ENCODE results near the gene NLGN1. TPM values are rescaled to one million over a fixed set of nuclear protein-coding genes. Genes with fewer than 3 reads are reported as not detected.

NLGN1 gene
- total RNA-seq, 1 experiment from 2014 or later, result 0.72 TPM

DNA sequence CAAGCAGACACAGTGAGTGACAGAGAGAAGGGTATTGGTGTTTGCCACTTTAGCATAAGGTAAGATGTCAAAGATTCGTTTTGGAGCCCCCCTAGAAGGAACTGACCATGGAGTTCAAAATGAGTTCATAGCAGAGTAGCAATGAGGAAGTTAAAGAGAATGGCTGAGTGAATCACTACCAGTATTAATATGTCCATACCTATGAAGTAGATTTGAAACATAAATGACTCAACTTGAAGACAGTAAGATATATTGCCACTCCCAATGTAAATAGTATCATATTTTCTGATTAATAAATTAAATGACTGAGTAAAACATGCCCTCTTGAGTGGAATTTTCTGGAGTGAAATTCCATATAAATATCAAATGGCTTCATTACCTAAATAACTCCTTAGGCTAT lies 675.1 kb downstream of the NLGN1 start:
- no peak for DNase-seq (ENCODE audit: low spot score)

DNA sequence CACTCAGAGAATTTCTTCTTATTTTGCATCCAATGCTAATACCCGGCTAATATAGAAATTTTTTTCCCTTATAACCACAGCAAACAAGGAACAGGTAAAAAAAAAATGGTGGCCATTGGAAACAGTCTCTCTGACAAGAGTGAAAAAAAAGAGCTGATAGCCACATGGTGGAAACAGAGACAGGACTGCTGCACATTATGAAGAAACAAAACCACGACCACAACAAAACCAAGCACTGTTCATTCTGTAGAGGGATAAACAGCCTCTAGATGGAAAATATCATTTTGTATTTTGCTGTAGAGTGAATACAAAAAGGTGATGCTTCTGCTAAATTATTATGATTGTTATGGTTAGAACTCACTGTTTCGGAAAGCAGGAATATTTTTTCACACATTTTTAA lies 686.2 kb downstream of the NLGN1 start:
- DNase-seq (ENCODE audit: low spot score), result no peak

GRCh38 chr3:174089592-174089991 lies 692.0 kb downstream of the NLGN1 start:
- DNase-seq (ENCODE audit: low spot score), result no peak

DNA sequence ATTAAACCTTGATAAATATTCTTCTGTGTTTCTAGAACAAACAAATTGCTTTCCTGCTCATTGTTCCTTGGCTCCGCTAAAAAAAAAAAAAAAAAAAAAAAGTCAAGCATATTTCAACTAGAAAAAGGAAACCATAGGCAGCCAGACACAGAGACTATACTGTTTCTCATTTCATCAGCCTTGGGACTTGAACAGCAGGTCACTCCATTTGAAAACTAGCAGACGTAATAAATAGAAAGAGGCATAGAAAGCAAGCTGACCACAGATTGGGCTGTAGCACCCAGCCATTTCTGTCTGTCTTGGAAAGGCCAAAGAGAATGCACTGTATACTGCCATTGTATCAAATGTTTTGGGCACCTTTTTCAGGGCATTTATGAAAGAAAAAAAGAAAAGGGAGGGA lies 697.1 kb downstream of the NLGN1 start:
- DNase-seq (ENCODE audit: low spot score), result no peak

- DNase-seq (ENCODE audit: low spot score), result peak; percentile 53
Observed at GRCh38 chr3:174097686-174098085, 700.1 kb downstream of the NLGN1 start.

DNA sequence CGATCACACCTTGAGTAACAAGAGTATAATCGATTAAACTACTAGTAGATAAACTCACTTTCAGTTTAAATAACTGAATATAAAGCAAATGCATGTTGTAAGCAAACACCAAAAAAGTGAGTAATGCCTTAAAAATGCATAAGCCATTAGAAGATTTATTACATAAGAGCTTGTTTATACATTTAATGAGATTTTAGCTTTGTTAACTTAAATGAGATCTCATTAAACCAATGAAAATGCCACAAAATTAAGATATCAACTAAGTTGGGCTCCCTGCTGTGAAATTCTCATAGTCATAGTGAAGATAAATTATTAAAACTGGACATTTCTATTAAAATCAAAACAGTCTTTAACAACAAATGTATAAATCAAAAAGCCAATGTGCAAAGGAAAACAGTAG lies 701.2 kb downstream of the NLGN1 start:
- peak; percentile 29 for DNase-seq (ENCODE audit: low spot score)

- no peak for DNase-seq (ENCODE audit: low spot score)
Observed at GRCh38 chr3:174099724-174100123, 702.2 kb downstream of the NLGN1 start.

DNA sequence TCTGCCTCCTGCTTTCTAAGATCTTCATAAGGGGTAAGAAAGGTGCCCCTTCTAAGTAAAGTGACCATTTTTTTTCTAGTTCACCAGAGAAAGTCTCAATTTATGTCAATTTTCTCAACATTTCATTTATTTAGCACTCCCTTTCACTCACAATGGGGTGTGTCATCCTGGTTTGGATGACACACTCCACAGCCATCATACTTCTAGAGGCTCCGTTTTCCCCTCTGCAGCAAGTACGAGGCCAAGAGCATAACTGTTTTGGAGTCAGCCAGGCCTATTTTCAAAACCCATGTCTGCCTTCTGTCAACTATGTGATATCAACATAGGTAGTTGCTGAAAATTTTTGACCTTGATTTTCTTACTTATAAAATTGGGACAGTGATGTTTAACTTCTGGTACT lies 703.2 kb downstream of the NLGN1 start:
- no peak for DNase-seq (ENCODE audit: low spot score)

DNA sequence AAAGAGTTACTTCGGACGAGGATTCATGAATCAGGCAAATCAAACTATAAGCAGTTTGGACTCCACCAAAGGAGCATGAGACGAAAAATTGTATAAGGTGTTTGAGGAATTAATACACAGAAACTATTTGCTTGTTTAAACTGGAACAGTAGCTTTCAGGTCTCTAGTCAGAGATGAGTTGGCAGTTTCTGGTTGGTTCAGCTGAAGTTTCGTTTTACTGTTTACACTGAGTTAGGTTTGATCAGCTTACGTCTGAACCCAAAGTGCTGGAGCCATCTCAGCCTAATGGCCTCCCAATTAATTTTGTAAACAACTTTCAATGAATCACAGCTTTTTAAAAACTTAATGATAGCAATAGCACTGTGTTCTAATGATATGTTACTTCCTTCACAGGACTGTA lies 703.7 kb downstream of the NLGN1 start:
- peak; percentile 52 for DNase-seq (ENCODE audit: low spot score)

DNA sequence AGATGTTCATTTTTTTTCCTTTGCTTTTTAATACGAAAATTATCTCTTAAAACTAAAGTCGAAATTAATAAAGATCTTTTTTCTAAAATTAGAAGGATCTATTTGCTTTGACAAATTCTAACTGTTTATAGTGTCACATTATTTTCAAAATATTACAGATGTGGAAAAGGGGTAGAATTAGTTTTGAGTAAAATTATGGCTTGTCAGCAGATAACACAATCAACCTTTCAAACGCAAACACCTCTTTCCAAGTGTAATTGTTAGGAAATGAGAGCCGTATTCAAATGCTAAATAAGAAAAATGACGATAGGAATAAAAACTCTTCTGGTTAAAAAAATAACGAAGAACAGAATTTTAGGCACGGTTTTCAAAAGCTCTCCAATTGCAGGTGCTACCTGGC lies 704.7 kb downstream of the NLGN1 start:
- no peak for DNase-seq (ENCODE audit: low spot score)

DNA sequence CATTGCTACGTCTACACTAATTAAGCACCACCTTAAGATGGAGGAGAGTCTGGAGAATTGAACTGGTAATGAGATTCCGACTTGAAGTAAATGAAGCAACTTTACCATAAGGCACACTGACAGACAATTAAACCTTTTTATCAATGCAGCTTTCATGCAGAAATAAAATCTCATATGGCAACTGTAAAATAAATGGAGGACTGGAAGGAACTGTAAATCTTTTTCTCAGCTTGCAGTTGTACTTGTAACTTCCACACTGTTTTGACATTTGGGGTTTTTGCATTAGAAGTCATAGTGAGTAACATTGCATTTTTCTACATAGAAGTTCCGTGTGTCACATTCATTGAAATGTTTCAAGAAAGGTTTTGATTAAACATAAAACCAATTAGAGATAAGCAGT lies 705.3 kb downstream of the NLGN1 start:
- DNase-seq (ENCODE audit: low spot score), result no peak

DNA sequence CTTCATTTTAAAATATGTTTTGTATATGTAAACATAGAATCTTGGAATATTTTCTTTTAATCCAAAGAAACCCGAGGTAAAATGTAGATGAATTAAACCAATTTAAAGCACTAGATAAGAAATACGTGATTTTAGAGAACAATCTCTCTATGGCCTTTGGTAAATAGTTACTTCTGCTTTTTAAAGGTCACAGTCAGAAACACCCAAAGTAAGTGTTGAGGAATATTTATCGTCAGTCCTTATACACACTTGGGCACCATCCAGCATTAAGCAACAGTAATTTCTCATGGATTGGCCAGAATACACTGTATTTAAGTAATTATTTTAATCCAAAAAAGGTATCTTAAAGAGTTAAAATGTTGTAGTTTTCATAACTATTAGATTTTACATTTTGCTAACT lies 713.2 kb downstream of the NLGN1 start:
- DNase-seq (ENCODE audit: low spot score), result no peak

GRCh38 chr3:174111776-174112175 lies 714.2 kb downstream of the NLGN1 start:
- DNase-seq (ENCODE audit: low spot score), result no peak

DNA sequence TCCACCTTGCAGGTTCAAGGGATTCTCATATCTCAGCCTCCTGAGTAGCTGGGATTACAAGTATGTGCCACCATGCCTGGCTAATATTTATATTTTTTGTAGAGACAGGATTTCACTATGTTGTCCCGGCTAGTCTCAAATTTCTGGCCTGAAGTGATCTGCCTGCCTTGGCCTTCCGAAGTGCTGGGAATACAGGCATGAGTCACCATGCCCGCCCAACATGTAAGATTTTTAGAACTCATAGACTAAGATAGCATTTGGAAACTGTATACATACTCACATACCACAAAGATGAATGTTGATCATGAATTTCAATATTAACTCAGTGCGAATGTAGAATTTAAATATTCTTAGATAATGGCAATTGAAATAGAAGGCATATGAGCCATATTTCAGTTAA lies 718.9 kb downstream of the NLGN1 start:
- no peak for DNase-seq (ENCODE audit: low spot score)

DNA sequence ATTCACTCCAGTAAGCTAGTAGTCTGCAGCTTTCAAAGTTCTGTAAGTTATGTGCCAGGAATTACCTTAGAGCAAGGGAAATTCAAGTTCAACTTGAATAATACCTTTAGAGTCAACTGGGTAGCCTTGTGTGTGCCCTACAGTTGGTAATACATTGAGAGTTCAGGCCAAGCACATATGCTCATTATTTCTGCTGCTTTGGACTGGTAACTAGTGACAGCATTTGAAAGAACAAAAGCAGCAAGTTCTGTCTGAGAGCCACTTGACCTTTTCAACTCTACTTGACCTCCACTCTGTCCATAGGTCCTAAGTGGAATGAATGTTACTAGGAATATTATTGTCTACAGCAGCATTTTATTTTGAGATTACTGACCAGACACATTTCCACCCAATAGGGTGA lies 723.5 kb downstream of the NLGN1 start:
- no peak for DNase-seq (ENCODE audit: low spot score)

GRCh38 chr3:174122411-174122810 lies 724.9 kb downstream of the NLGN1 start:
- no peak for DNase-seq (ENCODE audit: low spot score)

DNA sequence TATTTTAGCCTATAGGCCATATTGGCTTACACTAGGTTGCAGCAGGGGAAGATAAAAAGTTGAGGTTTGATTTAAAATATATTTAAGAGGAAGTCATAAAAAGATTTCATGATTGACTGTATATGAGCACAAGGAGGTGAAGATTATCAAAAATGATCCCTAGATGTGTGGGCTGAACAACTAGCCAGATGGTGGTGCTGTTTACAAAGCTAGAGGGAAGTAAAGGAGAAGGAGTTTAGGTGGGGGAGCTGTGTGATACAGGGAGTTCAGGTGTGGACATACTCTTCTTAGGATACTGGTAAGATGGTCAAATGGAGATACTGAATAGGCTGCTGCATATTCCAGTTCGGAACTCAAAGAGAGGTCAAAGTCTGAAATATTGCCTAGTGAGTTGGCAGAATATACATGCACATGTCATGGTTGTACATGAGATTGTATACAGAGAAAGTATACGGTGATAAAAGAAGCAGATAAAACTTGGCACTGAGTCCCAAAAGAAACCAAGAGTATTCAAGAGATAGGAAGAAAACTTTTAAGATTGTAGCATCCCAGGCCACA lies 727.8 kb downstream of the NLGN1 start:
- peak; percentile 57 for DNase-seq (ENCODE audit: low spot score)

GRCh38 chr3:174126990-174127758 lies 729.6 kb downstream of the NLGN1 start:
- DNase-seq (ENCODE audit: low spot score), result peak; percentile 23

- DNase-seq (ENCODE audit: low spot score), result no peak
Observed at GRCh38 chr3:174132006-174132405, 734.5 kb downstream of the NLGN1 start.

- no peak for DNase-seq (ENCODE audit: low spot score)
Observed at GRCh38 chr3:174132421-174133042, 735.0 kb downstream of the NLGN1 start.

DNA sequence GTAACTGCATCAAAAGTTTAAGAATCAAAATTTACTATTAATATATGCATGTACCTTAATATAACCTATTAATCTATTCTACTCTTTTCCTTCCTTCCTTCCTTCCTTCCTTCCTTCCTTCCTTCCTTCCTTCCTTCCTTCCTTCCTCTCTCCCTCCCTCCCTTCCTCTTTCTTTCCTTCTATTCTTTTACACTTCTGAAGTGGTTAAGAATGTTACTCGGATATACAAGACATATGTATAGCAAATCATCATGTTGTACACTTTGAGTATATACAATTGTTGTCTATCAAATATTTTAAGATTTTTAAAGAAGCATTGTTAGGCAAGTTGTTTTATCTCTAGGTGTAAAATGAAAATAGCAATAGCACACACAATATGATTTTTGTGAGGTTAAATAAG lies 748.5 kb downstream of the NLGN1 start:
- DNase-seq (ENCODE audit: low spot score), result no peak

GRCh38 chr3:174147798-174148197 lies 750.3 kb downstream of the NLGN1 start:
- no peak for DNase-seq (ENCODE audit: low spot score)

GRCh38 chr3:174153871-174154270 lies 756.3 kb downstream of the NLGN1 start:
- DNase-seq (ENCODE audit: low spot score), result no peak

All from A172 (cell line).